HG02759 (cell line): Measurements from ENCODE around the gene SCARB1.

Experiments used
- ATAC-seq: cut with Tn5 transposase; IDR thresholded peaks from one replicate; pipeline ENCODE4 v1.9.1; 2021; ENCODE audit warnings: mild to moderate bottlenecking, moderate library complexity; ENCODE audit not compliant: unreplicated experiment

The SCARB1 gene

GRCh38 chr12:124778411-124778810, 85.3 kb downstream of the SCARB1 start:
- ATAC-seq: no peak

DNA sequence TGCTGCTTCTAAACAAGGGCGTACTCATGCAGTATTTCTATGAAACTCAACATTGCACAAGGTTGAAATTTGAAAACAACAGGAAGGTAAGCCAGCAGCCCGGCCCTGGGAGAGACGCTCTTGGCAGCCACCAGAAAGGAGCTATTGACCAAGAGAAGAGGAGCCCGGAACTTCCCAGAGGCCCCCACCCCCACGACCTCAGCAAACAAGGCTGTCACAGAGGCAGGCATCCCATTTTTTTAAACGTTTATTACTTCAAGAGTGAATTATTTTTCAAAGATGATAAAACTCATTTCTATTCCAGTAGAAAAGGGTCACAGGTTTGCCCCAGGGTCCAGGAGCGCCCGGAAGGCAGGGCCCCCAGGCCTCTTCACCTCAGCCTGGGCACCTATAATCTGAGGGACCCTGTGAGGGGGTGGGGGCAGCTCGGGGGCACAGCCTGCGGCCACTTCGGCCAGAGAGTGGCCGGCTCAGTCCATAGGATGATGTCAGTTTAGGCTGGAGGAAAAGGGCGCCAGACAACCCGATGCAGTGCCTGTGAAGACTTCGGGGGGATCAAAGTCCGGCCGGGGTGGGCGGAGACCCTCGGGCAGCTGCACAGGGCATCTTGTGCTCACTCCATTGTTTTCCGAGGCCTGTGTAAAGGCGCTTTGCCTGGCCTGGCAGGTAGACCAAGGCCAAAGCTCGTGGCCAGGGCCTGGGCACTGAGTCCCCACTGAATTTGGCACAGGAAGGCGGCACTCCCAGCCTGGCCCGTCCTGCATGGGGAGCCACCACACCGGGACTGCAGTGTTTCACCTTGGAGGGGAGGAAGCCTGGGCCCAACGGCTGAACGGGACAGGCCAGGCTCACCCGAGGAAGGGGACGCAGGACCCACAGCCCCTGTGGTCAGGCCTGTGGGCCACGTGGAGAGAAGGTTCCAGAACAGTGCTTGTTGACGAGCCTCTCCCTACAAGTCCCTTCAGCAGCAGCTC, 86.0 kb downstream of the SCARB1 start:
- no peak for ATAC-seq

GRCh38 chr12:124776125-124776513, 87.5 kb downstream of the SCARB1 start:
- no peak for ATAC-seq

DNA sequence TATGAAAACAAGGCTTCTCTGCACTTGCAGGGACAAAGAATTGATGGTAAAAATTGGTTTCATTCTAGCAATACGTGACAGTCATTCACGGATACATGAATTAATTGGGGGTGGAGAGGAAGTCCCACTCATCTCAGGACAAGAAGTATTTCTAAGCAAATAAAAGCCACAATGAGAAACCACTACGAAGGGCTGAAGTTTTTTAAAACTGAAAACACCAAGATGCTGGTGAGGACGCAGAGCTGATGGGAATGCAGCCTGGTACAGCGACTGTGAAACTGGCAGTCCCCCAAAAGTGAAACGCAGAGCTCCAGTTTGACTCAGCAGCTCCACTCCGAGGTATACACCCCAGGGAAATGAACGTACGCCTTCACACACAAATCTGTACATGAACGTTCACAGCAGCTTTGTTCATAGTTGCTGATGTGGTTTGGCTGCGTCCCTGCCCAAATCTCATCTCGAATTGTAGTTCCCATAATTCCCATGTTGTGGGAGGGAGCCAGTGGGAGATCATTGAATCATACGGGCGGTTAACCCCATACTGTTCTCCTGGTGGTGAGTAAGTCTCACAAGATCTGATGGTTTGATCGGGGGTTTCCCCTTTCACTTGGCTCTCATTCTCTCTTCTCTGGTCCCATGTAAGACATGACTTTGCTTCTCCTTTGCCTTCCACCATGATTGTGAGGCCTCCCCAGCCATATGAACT, 89.0 kb downstream of the SCARB1 start:
- peak; percentile 72 for ATAC-seq

- ATAC-seq: peak; percentile 42
These were observed 89.6 kb downstream of the SCARB1 start for GRCh38 chr12:124774054-124774461.

DNA sequence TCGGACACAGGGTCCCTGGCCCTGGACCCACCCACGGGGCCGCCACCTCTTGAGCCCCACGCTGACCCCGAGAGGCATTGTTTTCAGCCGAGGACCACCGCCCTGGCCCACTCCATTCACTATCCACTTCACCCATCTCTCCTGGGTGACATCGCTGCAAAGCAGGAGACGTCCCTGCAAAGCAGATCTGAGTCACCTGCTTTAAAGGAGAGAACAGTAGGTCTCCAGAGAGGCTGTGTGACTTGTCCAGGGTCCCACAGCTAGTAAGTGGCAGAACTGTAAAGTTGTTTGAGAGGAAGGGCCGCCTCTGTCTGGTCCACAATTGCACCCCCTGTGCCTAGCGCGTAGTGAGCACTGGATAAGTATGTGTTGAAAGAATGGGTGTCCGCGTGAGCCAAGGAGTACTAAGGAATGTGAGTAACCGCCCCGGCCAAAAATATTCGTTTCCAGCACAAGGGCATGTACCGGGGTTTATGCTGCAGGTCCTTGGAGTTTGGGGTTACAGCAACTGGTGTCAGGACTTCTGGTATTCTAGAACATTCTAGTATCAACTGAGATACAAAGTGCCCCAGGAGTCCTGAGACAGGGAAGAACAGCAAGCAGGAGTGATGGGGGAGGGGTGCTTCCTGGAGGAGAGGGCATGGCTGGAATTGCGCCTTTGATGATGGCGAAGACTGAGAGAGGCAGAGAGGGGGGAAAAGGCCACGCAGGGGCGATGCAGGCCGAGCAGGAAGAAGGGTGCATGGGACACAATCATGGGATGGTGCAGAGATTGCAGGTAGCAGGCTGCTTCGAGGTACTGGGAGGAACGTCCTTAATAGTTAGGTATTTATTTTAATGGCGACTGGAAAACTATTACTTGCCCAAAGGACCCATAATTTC, 91.1 kb downstream of the SCARB1 start:
- ATAC-seq: no peak

DNA sequence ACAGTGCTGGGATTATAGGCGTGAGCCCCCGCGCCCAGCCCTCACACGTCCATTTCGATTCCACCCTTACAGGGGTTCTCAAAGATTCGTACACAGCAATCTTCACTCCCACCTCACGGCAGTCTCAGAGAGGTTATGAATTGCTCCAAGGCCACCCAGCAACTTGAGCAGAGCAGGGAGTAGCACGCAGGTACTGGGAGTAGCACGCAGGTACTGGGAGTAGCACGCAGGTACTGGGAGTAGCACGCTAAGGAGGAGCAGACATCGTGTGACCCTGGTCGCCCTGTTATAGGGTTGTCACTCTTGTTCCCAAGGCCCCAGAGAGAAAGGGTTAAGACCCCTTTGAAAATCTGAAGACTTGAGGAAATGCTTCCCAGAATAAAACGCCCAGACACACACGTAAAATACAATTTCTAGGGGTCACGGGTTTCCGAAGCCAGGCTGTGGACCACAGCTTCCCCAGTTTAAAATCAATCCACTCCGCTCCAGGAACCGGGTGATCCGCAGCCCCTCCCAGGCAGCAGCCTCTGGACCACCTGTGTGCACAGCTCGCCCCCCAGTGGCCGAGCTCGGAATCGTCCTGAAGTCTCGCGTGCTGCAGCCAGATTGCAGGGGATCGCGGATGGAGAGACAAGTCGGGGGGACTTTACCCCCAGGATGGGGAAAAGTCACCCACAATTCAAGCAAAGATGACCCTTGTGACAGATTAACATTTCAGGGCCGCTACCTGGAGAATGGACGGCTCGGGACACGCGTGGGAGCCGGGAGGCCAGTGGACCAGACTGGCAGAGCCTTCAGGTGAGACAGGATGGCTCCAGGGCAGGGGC, 92.0 kb downstream of the SCARB1 start:
- ATAC-seq: no peak

DNA sequence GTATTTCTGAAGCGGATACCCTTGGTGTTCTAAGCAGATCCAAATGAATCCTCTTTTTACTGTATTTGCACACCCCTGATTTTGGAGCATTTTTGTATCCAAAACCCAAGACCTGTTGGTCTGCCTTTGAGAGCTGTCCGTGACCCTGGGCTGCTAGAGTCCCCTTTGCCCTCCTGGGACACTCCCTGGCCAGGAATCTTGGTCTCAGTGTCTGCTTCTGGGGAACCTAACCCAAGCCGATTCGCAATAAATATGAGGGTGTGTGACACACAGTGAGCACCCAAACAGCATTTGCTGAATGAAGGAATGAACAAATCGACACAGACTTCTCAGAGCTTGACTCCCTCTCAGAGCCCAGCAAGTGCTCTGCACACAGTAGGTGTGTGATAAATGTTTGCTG, 92.9 kb downstream of the SCARB1 start:
- no peak for ATAC-seq

- ATAC-seq: no peak
These were observed 93.7 kb downstream of the SCARB1 start for GRCh38 chr12:124769881-124770512.

DNA sequence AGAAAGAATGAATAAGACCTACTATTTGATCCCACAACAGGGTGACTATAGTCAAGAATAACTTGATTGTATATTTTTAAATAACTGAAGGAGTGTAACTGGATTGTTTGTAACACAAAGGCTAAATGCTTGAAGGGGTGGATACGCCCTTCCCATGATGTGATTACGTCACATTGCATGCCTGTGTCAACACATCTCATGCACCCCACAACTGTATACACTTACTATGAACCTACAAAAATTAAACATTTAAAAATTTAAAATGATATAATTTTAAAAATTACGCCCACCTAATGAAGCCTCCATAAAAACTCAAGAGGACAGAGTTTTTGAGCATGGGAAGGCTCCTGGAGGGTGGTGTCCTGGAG, 94.5 kb downstream of the SCARB1 start:
- no peak for ATAC-seq

DNA sequence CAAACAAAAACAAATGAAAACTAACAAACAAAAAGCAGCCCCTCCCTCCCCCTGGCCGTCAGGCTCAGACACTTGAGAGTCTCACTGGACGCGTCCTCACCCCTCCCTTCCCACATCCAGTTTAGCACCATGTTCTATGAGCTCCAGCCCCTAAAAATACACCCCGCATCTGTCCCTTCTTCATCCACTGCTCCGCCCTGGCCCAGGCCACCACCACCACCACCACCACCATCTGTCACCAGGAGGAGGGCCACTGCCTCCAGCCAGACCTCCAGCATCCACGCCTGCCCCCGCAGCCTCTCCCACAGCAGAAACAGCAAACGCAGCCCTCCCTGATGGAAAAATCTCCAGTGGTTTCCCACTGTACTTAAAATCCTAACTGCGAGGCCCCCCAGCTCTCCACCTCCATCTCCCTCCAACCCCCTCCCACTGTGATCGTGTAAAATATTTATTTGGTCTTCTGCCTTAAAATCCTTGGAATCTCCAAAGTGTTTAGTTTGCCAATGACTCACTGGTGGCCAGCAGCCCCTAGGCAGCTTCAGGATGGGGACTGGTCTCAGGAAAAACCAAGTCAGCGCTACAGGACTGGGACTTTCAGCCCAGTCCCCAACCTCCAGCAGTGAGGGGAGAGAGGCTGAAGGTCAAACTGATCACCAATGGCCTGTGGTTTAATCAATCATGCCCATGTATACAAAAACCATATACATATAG, 95.1 kb downstream of the SCARB1 start:
- ATAC-seq: no peak

GRCh38 chr12:124767066-124767821, 96.4 kb downstream of the SCARB1 start:
- peak; percentile 66 for ATAC-seq

DNA sequence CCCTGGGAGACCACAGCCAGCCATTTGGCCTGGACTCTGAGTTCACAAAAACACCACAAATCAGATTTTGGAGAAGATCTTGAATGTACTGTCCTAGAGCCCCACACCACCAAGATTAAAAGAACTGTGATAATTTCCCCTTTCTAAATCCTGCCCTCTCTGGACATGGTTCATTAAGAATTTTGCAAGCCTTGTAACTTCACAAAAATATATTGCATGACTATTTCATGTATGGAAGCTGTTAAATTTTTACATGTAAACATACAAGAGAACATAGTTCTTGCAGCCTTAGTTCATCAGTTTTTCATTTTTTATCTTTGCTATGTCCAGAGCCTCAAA, 97.0 kb downstream of the SCARB1 start:
- peak; percentile 10 for ATAC-seq

DNA sequence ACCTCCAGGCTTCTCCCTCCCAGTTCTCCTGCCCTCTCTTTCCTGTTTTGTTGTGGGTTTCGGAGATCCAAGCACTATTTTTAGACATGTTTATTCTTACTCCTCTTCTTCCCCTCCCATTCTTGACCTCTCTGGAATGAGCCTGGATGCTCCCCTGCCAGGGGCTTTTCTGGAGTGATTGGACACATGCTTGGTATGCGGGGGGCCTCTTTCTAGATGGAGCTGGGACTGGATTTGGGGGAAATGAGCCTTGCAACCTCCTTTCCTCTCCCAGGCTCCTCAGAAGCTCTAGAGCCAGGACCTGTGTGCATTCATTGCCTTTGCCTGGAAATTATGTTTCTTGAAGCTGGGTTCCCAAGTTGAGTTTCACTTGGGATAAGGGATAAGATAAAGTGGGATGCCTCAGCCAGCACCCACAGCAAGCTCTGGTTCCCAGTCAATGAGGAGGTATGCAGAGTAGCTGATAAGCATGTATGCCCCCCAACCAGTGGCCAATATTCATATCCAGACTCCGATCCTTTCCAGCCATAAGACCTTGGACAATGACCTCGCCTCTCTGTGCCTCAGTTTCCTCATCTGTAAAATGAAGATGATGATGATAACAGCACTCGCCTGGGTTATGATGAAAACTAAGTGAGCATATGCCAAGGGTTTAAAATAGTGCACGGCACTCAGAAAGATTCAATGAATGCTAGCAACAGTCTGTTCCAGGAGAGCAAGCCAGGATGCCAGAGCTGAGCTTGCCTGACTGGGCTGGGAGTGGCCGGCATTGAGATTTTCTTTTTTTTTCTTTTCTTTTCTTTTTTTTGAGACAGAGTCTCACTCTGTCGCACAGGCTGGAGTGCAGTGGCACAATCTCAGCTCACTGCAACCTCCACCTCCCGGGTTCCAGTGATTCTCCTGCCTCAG, 97.8 kb downstream of the SCARB1 start:
- ATAC-seq: no peak

DNA sequence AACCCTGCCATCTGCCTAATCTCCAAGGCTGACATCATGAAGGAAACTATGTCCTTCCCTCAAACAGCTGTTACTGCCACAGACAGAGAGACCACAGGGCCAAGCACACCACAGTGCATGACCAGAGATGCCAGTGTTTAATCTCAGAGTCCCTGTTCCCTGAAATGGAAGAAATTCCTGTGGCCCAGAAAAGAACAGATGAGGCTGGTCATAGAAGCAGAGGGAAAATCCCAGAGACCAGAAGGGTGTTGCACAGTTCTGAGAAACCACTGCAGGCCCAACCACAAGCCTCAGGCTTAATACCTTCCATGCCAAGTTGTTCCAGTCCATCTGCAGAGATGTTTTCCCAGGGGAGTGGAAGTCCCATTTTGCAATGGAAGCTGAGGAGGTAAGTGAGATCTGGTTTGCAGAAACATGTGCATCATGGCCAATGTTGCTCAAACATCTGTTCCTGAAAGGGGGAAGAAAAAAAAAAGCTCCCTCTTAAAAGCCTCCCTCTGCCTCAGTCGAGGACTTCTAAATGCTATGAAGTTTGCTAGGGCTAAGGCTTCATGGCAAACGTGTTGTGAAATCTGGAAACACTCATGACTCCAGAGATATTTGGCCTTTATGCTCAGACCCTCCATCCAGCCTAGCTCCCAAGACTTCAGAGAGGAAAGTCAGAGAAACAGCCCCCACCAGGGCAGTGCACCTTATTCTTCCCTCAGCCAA, 98.6 kb downstream of the SCARB1 start:
- ATAC-seq: no peak

- ATAC-seq: no peak
These were observed 99.2 kb downstream of the SCARB1 start for GRCh38 chr12:124764451-124764850.

GRCh38 chr12:124763594-124763979, 100.1 kb downstream of the SCARB1 start:
- ATAC-seq: no peak
